Muscle layer of duodenum (tissue), 2 donors: Measurements from ENCODE around the gene ATXN7.

Experiments
- H3K27ac ChIP-seq: one replicate; pipeline ENCODE4 v1.7.0; 2013; ENCODE audit warnings: mild to moderate bottlenecking, low read length
- H3K27me3 ChIP-seq: one replicate; pipeline ENCODE4 v1.7.0; 2013; ENCODE audit warnings: low read depth, mild to moderate bottlenecking, control low read depth, low read length
- H3K36me3 ChIP-seq, 2 donors: one replicate each; pipeline ENCODE4 v1.7.0; 2013; ENCODE audit warnings: low read length in 2 of 2, control low read depth in 1 of 2, mild to moderate bottlenecking in 1 of 2; ENCODE audit not compliant: insufficient read depth in 2 of 2, control insufficient read depth in 1 of 2
- H3K4me1 ChIP-seq, 2 donors: one replicate each; pipeline ENCODE4 v1.7.0; 2013; ENCODE audit warnings: low read length in 2 of 2, mild to moderate bottlenecking in 2 of 2, control low read depth in 1 of 2, moderate library complexity in 1 of 2; ENCODE audit not compliant: insufficient read depth in 2 of 2, control insufficient read depth in 1 of 2
- H3K4me3 ChIP-seq, 2 donors: one replicate each; pipeline ENCODE4 v1.7.0; 2013; ENCODE audit warnings: low read length in 2 of 2, low read depth in 1 of 2, mild to moderate bottlenecking in 1 of 2
- H3K9me3 ChIP-seq, 2 donors: one replicate each; pipeline ENCODE4 v1.7.0; 2013; ENCODE audit warnings: low read length in 2 of 2, control low read depth in 1 of 2, mild to moderate bottlenecking in 1 of 2; ENCODE audit not compliant: control insufficient read depth in 1 of 2
- donor health status: healthy.

Gene ATXN7

GRCh38 chr3:63864965-63865327 is 1.3 kb downstream of the ATXN7 start:
- Histone ChIP-seq H3K4me3 (peak overlapping the region; percentile 85 to 88), H3K36me3 (no peaks in the 10 kb centered on the region), H3K27ac (peak overlapping the region; percentile 69), H3K27me3 (no peaks in the 10 kb centered on the region), H3K4me1 (peaks cover 9 to 17% of the 10 kb centered on the region in 2 donors), H3K9me3 (no peaks in the 10 kb centered on the region)

GRCh38 chr3:63867225-63867624 is 3.6 kb downstream of the ATXN7 start:
- Histone ChIP-seq H3K9me3 (no peaks in the 10 kb centered on the region), H3K27me3 (no peaks in the 10 kb centered on the region), H3K27ac (no peak overlapping the region), H3K4me3 (no peak overlapping the region), H3K36me3 (no peaks in the 10 kb centered on the region), H3K4me1 (peaks cover 9 to 13% of the 10 kb centered on the region in 2 donors)

GRCh38 chr3:63869940-63870614 is 6.4 kb downstream of the ATXN7 start:
- H3K36me3 ChIP-seq = no peaks in the 10 kb centered on the region
- no peak overlapping the region for H3K4me3 ChIP-seq
- no peaks in the 10 kb centered on the region for H3K27me3 ChIP-seq
- no peaks in the 10 kb centered on the region for H3K9me3 ChIP-seq
- H3K27ac ChIP-seq = no peak overlapping the region
- H3K4me1 ChIP-seq = peaks cover 0 to 3% of the 10 kb centered on the region in 2 donors

GRCh38 chr3:63870615-63871005 is 6.9 kb downstream of the ATXN7 start:
- Histone ChIP-seq H3K27ac (no peak overlapping the region), H3K27me3 (no peaks in the 10 kb centered on the region), H3K4me3 (no peak overlapping the region), H3K36me3 (no peaks in the 10 kb centered on the region), H3K9me3 (no peaks in the 10 kb centered on the region), H3K4me1 (no peaks in the 10 kb centered on the region)

GRCh38 chr3:63872135-63872924 is 8.7 kb downstream of the ATXN7 start:
- Histone ChIP-seq H3K9me3 (no peaks in the 10 kb centered on the region), H3K36me3 (no peaks in the 10 kb centered on the region), H3K4me1 (peaks cover 3 to 13% of the 10 kb centered on the region in 2 donors), H3K4me3 (no peak overlapping the region), H3K27ac (no peak overlapping the region), H3K27me3 (no peaks in the 10 kb centered on the region)

GRCh38 chr3:63874769-63875168 is 11.1 kb downstream of the ATXN7 start:
- Histone ChIP-seq H3K27me3 (no peaks in the 10 kb centered on the region), H3K4me3 (no peak overlapping the region), H3K27ac (no peak overlapping the region), H3K4me1 (peaks cover 15 to 29% of the 10 kb centered on the region in 2 donors), H3K9me3 (no peaks in the 10 kb centered on the region), H3K36me3 (no peaks in the 10 kb centered on the region)

- Histone ChIP-seq H3K27me3 (no peaks in the 10 kb centered on the region), H3K27ac (no peak overlapping the region)
Measured at GRCh38 chr3:63875510-63875909, 11.8 kb downstream of the ATXN7 start.

GRCh38 chr3:63876260-63876659 is 12.6 kb downstream of the ATXN7 start:
- Histone ChIP-seq H3K4me1 (peaks cover 15 to 29% of the 10 kb centered on the region in 2 donors), H3K4me3 (no peak overlapping the region), H3K9me3 (no peaks in the 10 kb centered on the region)

More at GRCh38 chr3:63875510-63875909, 11.8 kb downstream of the ATXN7 start:
- Histone ChIP-seq H3K4me1 (peaks cover 15 to 29% of the 10 kb centered on the region in 2 donors), H3K9me3 (no peaks in the 10 kb centered on the region), H3K36me3 (no peaks in the 10 kb centered on the region), H3K4me3 (no peak overlapping the region)

GRCh38 chr3:63877737-63878393 is 14.2 kb downstream of the ATXN7 start:
- Histone ChIP-seq H3K9me3 (no peaks in the 10 kb centered on the region), H3K27me3 (no peaks in the 10 kb centered on the region), H3K4me1 (peaks cover 15 to 29% of the 10 kb centered on the region in 2 donors), H3K4me3 (no peak overlapping the region), H3K27ac (no peak overlapping the region), H3K36me3 (no peaks in the 10 kb centered on the region)

More at GRCh38 chr3:63876260-63876659, 12.6 kb downstream of the ATXN7 start:
- no peaks in the 10 kb centered on the region for H3K27me3 ChIP-seq
- no peak overlapping the region for H3K27ac ChIP-seq
- H3K36me3 ChIP-seq = no peaks in the 10 kb centered on the region

- Histone ChIP-seq H3K27me3 (no peaks in the 10 kb centered on the region), H3K27ac (no peak overlapping the region), H3K4me1 (peaks cover 15 to 29% of the 10 kb centered on the region in 2 donors), H3K4me3 (no peak overlapping the region), H3K9me3 (no peaks in the 10 kb centered on the region), H3K36me3 (no peaks in the 10 kb centered on the region)
Measured at GRCh38 chr3:63878394-63879060, 14.9 kb downstream of the ATXN7 start.

- Histone ChIP-seq H3K4me1 (peaks cover 15 to 29% of the 10 kb centered on the region in 2 donors), H3K36me3 (no peaks in the 10 kb centered on the region), H3K4me3 (no peak overlapping the region), H3K9me3 (no peaks in the 10 kb centered on the region), H3K27me3 (no peaks in the 10 kb centered on the region), H3K27ac (no peak overlapping the region)
Measured at GRCh38 chr3:63880653-63881052, 17.0 kb downstream of the ATXN7 start.
